ENCODE results near the gene CYP2A7.
"Not testable (repeated sequence)": the region's sequence is repeated elsewhere in the genome, so short reads cannot be mapped to it uniquely, and the experiment has no call there.

CYP2A7 gene

DNA sequence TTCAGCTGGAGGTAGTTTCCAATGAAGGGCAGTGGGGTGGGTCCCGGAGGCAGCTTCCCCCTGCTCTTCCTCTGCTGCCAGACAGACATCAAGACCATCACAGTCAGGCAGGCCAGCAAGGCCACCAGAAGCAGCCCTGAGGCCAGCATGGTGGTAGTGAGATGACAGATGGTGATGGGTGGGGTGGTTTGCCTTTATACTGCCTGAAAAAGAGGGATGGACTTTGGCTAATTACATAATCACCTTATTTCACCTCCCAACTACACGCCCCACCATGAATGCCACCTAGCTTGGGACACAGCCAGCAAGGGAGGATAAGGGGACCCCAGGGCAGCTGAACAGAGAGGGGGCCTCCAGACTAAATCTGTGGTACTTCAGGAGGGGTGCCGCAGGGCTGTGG, at the start of gene CYP2A7:
Gene CYP2A7 (minus strand): TSS at position 170 of the 400 bp plus-strand sequence. CDS start 21 bp downstream, at position 149.
- not testable (repeated sequence) for DNase-seq

DNA sequence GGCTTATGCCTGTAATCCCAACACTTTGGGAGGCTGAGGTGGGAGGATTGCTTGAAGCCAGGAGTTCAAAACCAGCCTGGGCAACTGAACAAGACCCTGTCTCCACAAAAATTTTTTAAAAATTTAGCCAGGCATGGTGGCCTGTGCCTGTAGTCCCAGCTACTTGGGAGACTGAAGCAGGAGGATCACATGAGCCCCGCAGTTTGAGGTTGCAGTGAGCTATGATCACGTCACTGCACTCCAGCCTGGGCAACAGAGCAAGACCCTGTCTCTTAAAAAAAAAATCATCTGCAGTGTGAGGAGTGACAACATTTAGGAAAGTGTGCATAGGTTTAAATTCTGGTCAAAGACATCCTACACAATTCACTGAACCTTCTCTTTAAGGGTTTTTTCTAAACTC, 48.8 kb upstream of the CYP2A7 start:
- DNase-seq: not testable (repeated sequence)

GRCh38 chr19:40929942-40930341, 47.9 kb upstream of the CYP2A7 start:
- not testable (repeated sequence) for DNase-seq

- no peak for DNase-seq
Measured at GRCh38 chr19:40928850-40929249, 46.8 kb upstream of the CYP2A7 start.

- DNase-seq: no peak
Measured at GRCh38 chr19:40927567-40927966, 45.5 kb upstream of the CYP2A7 start.

DNA sequence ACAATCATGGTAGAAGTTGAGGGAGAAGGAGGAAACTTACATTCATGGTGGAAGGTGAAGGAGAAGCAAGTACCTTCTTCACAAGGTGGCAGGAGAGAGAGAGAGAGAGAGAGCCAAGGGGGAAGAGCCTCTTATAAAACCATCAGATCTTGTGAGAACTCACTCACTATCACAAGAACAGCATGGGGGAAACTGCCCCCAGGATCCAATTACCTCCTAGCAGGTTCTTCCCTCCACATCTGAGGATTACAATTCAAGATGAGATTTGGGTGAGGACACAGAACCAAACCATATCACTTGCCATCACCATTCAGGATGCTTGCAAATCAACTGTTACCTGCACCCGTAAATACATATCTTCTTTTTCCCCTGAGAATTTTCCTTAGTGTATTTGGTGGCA, 44.2 kb upstream of the CYP2A7 start:
- DNase-seq: not testable (repeated sequence)

GRCh38 chr19:40923934-40924391, 41.9 kb upstream of the CYP2A7 start:
- no peak for DNase-seq

DNA sequence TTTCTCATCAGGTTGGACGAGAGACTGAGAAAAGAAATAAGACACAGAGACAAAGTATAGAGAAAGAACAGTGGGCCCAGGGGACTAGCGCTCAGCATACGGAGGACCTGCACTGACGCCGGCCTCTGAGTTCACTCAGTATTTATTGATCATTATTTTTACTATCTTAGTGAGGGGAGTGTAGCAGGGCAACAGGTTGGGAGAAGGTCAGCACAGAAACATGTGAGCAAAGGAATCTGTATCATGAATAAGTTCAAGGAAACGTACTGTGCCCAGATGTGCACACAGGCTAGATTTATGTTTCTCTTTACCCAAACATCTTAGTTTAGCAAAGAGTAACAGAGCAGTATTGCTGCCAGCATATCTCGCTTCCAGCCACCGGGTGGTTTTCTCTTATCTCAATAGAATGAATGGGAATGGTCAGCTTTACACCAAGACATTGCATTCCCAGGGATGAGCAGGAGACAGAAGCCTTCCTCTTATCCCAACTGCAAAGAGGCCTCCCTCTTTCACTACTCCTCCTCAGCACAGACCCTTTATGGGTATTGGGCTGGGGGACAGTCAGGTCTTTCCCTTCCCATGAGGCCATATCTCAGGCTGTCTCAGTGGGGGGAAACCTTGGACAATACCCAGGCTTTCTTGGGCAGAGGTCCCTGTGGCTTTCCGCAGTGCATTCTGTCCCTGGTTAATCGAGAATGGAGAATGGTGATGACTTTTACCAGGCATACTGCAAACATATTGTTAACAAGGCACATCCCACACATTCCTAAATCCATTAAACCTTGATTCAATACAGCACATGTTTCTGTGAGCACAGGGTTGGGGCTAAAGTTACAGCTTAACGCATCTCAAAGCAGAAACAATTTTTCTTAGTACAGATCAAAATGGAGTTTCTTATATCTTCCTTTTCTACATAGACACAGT, 40.5 kb upstream of the CYP2A7 start:
- not testable (repeated sequence) for DNase-seq

GRCh38 chr19:40921005-40921897, 39.2 kb upstream of the CYP2A7 start:
- no peak for DNase-seq

- DNase-seq: no peak
Measured at GRCh38 chr19:40920300-40921004, 38.4 kb upstream of the CYP2A7 start.

- DNase-seq: not testable (repeated sequence)
Measured at GRCh38 chr19:40919530-40920299, 37.7 kb upstream of the CYP2A7 start.

DNA sequence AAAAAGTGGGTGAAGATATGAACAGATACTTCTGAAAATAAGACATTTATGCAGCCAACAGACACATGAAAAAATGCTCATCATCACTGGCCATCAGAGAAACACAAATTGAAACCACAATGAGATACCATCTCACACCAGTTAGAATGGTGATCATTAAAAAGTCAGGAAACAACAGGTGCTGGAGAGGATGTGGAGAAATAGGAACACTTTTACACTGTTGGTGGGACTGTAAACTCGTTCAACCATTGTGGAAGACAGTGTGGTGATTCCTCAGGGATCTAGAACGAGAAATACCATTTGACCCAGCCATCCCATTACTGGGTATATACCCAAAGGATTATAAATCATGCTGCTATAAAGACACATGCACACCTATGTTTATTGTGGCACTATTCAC, 36.3 kb upstream of the CYP2A7 start:
- DNase-seq: not testable (repeated sequence)

DNA sequence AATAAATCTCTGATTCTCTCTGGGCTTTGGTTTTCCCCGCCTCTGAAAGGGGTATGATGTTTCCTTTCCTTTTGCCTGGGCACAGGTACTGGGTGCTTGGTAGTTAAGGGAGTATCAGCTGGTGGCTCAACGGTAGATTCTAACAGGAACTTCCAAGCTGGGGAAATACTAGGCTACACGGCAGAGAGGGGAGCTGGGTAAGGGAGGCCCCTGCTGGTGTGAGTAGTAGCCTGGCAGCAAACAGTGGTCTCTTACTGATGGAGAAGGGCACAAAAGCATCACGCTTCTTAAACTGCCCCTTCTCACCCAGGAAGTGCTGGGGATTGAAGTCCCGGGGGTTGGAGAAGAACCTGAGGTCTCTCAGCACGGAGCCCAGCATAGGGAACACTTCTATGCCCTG, 26.9 kb upstream of the CYP2A7 start:
- no peak for DNase-seq

- DNase-seq: no peak
Measured at GRCh38 chr19:40907968-40908735, 26.1 kb upstream of the CYP2A7 start.

DNA sequence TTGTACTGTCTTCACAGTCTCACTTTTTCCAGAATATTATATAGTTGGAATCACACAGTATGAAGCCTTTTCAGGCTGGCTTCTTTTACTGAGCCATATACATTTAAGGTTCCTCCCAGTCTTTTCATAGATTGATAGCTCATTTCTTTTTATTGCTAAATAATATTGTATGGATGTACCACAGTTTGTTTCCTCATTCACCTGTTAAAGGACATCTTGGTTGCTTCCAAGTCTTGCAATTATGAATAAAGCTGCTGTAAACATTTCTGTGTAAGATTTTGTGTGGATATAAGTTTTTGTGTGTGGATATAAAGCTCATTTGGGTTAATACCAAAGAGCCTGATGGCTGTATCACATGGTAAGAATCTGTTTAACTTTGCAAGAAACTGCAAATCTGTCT, 24.5 kb upstream of the CYP2A7 start:
- no peak for DNase-seq

- not testable (repeated sequence) for DNase-seq
Measured at GRCh38 chr19:40904673-40905156, 22.7 kb upstream of the CYP2A7 start.

DNA sequence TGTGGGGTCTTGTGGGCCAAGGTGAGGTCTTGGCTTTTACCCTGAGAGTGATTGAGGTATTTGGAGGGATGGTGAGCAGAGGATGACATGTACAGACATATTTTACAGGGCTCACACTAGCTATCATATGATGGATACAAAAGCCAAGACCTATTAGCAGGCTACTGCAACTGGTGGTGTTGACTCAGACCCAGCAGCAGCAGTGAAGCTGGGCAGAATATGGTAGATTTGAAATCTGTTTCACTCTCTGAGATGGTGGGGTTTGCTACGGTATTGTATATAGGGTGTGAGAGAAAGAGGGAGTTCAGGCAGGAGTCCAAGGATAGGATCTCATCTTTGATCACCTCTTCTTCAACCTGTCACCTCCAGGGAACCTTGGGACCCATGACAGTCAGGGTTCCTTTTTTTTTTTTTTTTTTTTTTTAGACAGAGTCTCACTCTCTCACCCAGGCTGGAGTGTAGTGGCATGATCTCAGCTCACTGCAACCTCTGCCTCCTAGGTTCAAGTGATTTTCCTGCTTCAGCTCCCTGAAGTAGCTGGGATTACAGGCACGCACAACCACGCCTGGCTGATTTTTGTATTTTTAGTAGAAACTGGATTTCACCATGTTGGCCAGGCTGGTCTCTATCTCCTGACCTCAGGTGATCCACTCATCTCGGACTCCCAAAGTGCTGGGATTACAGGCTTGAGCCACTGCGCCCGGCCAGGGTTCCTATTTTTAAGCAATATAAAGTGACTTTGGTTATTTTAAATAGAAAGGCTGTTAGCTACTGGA, 20.1 kb upstream of the CYP2A7 start:
- not testable (repeated sequence) for DNase-seq

GRCh38 chr19:40900521-40900920, 18.5 kb upstream of the CYP2A7 start:
- DNase-seq: not testable (repeated sequence)

GRCh38 chr19:40899964-40900363, 17.9 kb upstream of the CYP2A7 start:
- DNase-seq: not testable (repeated sequence)
